Fibroblast of skin of abdomen (primary cell): Measurements from ENCODE around the gene GNAZ. TPM values are rescaled to one million over a fixed set of nuclear protein-coding genes. Genes with fewer than 3 reads are reported as not detected.
A peak's percentile ranks its signal among the peaks of the same experiment; 100 is the strongest.
"Not testable (repeated sequence)": the region's sequence is repeated elsewhere in the genome, so short reads cannot be mapped to it uniquely, and the experiment has no call there.

Source experiments
- DNase-seq: peaks from one replicate; pipeline ENCODE4 v3.0.0-alpha.2; 2013
- polyA plus RNA-seq, 2 experiments: library from polyadenylated mRNA; unstranded; fragments of 120-200 nt; gene quantifications; one replicate each; pipeline ENCODE4 v1.2.1, GENCODE V29; 2013; ENCODE audit not compliant: insufficient read length in 2 of 2

Gene GNAZ
- polyA plus RNA-seq (2013, experiment 1 of 2; ENCODE audit: insufficient read length), result 14.5 TPM
- 13.8 TPM for polyA plus RNA-seq (2013, experiment 2 of 2; ENCODE audit: insufficient read length)

DNA sequence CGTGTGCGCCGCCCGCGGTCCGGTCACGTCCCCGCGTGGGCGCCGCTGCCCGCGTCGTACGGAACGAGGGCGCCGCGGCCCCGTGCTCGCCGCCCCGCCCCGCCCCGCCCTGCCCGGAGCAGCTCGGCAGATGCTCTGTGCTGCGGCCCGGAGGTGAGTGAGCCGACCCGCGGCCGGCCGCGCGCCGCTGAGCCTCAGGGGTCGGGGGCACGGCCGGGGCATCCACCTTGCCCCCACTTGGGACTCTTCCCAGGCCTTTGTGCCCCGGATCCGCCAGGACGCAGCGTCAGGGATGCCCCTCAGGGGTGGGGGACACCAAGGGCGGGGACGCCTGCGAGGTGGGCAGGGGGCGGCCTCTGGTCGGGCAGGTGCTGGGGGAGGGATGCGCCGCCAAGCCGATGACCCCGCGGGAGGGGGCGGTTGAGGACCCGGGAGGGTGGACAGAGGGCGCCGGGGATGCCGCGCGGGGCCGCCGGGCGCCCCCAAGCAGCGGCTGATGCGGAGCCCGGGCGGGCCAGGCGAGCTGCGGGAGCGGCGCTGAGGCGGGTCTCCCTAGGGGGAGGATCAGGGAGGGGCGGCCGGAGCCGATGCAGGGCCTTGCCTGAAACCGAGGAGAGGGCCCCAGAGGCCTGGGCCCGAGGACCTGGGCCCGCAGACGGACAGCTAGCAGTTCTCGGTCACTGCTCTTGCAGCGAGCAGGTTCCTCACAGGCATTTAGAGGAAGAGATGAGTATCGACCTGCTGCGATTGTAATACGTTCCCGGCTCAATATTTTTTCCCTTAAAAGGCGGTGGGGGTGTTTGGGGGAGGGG lies at the start of gene GNAZ:
TSS of gene GNAZ (plus strand) at position 102 of the 812 bp plus-strand sequence. CDS start 25,177 bp downstream, outside the sequence.
- DNase-seq, result peak; percentile 23

GRCh38 chr22:23020659-23021293 lies 49.5 kb upstream of the GNAZ start:
- no peak for DNase-seq

DNA sequence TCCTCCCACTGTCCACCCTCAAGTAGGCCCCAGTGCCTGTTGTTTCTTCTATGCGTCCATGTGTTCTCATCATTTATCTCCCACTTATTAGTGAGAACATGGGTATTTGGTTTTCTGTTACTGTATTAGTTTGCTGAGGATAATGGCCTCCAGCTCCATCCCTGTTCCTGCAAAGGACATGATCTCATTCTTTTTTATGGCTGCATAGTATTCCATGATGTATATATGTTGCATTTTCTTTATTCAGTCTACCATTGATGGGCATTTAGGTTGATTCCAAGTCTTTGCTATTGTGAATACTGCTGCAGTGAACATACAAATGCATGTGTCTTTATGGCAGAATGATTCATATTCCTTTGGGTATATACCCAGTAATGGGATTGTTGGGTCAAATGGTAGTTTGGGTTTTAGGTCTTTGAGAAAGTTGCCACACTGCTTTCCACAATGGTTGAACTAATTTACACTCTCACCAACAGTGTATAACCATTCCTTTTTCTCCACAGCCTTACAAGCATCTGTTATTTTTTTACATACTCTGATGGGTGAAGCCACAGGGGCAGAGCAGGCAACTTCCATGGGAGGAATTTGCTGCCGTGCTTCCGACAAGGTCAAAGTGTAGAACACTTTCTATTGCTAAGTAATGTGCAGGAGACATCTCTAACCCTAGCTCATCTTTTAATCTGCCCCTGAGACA lies 48.5 kb upstream of the GNAZ start:
- DNase-seq, result not testable (repeated sequence)

DNA sequence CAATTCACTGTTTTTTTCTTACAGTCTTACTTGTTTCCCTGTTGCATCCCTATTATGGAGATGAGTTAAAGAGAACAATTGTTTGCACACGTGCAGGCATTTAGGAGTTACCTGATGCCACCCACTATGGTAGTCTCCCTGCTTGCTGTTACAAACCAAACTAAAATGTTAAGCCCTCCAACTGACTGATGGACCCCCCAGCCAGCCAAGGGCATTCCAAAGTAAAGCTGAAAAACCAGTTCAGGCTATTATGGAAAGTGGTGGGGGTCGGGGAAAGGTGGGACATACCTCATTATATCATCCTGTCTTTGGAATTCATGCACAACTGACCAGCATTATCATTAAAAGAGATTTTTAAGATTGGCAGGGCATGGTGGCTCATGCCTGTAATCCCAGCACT lies 47.0 kb upstream of the GNAZ start:
- DNase-seq, result no peak

DNA sequence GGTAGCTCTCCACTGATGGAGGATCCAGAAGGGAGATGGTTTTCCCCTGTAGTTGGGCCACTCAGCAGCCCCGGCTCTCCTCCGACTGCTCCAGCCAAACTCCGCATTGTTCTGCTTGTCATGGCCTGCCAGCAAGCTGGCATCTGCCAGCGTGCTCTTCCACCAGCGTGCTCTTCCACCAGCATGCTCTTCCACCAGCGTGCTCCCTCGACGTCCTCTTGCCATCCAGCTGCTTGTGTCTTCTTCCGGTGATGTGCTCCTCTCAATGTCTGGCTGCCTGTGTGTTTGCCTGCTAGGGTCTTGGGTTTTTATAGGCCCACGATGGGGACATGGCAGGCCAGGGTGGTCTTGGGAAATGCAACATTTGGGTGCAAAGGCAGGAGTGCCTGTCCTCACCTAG lies 43.5 kb upstream of the GNAZ start:
- DNase-seq, result no peak

DNA sequence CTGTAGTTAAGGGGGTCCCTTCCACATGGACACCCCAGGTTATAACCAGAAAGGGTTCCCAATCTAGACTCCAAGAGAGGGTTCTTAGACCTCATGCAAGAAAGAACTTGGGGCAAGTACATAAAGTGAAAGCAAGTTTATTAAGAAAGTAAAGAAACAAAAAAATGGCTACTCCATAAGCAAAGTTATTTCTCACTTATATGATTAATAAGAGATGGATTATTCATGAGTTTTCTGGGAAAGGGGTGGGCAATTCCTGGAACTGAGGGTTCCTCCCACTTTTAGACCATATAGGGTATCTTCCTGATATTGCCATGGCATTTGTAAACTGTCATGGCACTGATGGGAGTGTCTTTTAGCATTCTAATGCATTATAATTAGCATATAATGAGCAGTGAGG lies 42.5 kb upstream of the GNAZ start:
- not testable (repeated sequence) for DNase-seq

- DNase-seq, result no peak
These were observed 40.6 kb upstream of the GNAZ start for GRCh38 chr22:23029521-23030228.

- no peak for DNase-seq
These were observed 38.9 kb upstream of the GNAZ start for GRCh38 chr22:23031381-23031780.

- DNase-seq, result no peak
These were observed 38.5 kb upstream of the GNAZ start for GRCh38 chr22:23031786-23032185.

- DNase-seq, result no peak
These were observed 37.7 kb upstream of the GNAZ start for GRCh38 chr22:23032658-23033057.

- DNase-seq, result no peak
These were observed 37.0 kb upstream of the GNAZ start for GRCh38 chr22:23033116-23033905.

DNA sequence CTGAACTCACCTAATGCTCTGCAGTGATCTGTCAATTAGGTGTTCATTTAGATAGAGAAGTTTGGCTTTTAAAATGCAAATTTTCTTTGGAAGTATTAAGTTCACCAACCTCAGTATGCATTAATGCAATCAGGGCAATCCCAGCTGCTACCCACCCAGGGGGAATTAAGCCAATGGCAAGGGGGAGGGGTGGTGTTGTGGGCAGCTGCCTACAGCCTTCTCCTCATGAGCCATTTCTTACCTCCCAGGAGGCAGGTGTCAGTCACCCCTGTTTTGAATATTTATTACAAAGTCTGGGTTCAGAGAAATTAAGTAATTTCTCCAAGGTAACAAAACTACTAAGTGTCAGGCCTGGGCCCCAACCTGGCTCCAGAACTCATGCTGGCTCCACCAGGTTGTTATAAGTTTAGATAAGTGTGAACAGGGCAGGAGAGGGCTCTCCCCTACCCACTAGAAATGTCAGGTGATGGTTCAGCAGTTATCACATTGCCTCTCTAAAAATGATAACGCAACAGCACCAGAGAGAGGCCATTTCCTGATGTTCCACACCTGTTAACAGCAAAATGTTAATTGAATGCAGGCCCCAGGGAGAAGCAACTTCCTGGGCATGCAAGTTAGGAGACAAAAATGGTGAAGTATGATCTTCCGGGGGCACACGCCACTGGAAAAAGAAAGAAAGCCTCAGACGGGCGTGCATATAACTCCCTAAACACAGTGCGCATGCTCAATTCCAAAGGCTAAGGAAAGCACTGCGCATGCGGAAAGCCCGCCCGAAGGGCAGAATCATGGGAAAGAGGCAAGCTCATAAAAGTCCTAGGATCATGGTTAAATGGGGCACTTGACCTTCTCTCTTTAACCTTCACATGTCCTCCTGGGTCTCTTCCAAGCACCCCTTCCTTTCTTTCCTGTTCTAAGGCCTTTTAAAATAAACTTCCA lies 35.4 kb upstream of the GNAZ start:
- DNase-seq, result no peak

DNA sequence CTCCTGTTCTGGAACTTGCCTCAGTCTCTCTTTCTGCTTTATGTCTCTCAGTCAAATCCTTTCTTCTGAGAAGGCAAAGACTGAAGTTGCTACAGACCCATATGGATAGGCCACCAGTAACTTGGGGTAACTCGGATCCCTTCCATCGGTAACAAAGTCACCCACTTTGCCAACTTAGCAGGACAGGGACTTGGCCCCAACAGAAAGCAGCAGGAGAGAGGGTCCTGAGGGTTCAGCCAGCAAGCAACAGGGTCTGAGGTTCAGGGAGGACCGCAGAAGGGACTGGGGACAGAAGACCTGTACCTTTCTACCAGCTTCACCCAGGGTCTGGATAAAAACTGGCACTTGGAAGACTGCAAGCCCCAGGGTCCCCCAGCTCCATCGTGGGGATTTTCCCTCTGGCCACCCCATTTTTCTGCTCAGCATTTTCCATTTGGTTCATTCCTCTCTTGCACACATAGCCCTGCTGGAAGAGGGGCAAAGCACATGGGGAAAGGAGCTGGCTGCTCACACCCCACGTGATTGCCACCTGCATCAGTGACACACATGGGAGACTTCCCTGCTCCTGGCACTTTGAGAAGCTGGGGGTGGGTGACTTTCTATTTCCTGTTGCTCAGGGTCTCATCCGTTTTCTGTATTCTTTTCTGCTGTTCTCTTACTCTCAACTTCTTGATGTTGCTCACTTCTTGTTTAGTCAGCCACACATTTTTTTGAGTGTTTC lies 34.6 kb upstream of the GNAZ start:
- DNase-seq, result no peak

DNA sequence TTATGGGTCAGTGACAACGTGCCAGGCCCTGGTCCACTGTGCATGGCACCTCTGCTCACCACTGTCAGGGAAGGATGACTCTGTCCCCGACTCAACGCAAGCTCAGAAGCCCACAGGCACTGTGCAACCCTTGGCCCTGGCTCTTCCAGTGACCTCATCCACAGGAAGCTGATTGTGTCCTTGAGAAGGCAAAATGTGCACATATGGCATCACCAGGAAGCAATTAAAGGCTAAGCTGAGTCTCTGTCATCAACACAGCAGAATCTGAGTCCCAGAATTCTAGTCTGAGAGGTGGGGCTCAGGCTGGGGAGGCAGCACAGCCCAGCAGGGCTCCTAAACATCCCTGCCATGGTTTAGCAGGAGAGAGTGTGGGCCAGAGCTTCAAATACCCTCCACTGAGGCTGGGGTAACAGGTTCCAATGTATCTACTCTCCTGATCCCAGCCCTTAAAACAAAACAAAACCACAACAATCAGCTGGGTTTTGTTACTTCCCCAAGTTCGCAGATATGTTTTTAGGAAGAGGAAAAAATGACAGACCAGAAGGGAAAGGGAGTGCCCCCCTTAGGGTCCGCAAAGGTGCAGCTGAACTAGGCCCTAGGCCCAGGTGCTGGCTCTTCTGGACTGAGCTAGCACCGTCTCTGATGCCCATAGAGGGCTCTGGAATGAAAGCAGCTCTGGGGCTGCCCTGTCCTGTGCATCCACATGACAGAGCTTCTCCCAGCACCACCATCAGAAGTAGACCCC lies 33.5 kb upstream of the GNAZ start:
- DNase-seq, result peak; percentile 51

DNA sequence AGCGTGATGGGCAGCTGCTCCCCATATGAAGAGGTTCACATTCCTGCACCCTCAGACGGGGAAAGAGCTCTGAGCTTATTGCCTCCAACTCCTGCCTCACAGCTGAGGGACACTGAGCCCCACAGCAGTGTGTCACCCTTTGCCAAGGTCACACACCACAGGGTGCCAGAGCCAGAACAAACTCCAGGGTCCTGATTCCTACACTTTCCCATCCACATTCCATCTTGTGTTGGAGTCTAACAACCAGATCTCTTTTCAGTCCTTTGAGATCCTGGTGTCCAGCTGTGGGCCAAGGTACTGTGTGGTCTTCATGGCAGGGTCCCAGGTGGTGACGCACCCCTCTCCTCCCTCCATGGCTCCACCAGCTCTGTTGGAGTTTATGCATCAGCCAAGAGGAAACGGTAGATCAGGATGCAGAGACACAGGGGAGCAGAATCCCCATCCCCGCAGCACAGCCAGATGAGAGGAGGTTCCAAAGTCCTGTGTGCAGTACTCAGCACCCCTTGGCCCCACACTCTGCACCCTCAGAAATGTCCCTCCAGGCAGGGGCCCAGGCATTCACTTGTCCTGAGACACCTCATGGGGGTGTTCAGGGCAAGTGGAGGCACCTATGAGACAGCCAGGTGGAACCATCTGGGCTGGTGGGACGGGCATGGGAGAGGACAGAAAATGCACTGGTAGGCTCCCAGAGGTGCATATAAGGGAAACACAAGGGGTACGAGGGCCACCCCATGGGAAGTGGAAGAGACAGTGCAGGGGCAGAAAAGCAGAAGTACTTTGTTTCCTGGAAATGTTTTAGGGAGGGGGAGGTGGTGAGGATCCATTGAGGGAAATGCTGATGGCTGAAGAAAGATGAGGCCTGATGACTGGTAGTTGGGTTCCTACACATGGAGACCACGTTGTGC lies 32.6 kb upstream of the GNAZ start:
- DNase-seq, result no peak

DNA sequence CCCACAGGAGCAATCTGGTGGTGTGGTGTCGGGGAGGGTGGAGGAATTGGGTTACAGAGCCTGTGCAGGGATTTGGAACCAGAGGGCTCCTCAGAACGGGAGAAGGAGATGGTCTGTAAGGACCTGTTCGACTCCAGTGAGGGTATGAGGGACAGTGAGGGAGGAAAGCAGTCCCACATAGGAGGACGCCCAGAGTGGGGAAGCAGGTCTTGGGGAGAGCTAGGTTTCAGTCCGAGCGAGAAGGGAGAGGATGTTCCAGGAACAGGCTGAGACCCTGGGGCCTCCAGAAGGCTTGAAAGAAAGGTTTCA lies 32.0 kb upstream of the GNAZ start:
- no peak for DNase-seq

DNA sequence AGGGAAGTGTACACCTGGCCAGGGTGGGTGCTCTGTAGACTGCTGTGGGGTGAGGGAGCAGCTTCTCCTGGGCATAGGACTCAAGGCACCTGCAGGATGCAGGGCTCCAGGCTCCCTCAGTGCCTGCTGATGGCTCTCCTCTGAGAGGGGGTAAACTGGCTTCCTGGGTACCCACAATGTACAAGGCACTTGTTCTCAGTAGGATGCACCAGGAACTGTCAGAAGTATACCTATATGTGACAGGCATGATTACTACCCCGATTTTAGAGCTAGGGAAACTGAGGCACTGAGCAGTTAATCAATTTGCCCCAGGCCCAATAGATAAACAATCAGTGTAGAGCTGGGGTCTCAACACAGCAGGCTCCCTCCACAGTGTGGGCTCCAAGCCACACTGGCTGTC lies 31.4 kb upstream of the GNAZ start:
- no peak for DNase-seq

- no peak for DNase-seq
These were observed 28.1 kb upstream of the GNAZ start for GRCh38 chr22:23042179-23042578.
